Hematopoietic multipotent progenitor cell treated with erythropoietin and hydrocortisone succinate and interleukin-3 and kit ligand, for 17 days (in vitro differentiated cells): ENCODE results near the gene IL17D.
A peak's percentile ranks its signal among the peaks of the same experiment; 100 is the strongest.

Experiments
- DNase-seq: peaks from one replicate; pipeline ENCODE4 v3.0.0-alpha.2; 2015; ENCODE audit warnings: low spot score

The IL17D gene

GRCh38 chr13:20691616-20692015 lies 11.9 kb upstream of the IL17D start:
- no peak for DNase-seq

DNA sequence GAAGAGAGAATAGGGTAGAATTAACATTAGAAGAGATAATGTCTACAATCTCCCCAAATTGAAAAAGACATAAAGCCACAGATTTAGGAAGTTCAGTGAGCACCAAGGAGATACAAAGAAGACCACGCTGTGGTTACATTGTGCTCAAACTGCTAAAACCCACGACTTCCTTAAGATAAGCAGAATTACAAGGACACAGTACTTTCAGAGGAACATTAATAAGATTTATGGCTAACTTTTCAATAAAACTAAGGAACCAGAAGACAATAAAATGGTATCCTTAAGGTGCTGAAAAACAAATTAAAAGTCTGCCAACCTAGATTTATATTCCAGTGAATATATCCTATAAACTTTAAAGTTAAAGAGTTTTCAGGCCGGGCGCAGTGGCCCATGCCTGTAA lies 7.4 kb upstream of the IL17D start:
- no peak for DNase-seq

- DNase-seq = no peak
These were observed 3.8 kb upstream of the IL17D start for GRCh38 chr13:20699715-20700114.

GRCh38 chr13:20700288-20700687 lies 3.2 kb upstream of the IL17D start:
- DNase-seq = no peak

GRCh38 chr13:20701461-20701860 lies 2.0 kb upstream of the IL17D start:
- DNase-seq = no peak

DNA sequence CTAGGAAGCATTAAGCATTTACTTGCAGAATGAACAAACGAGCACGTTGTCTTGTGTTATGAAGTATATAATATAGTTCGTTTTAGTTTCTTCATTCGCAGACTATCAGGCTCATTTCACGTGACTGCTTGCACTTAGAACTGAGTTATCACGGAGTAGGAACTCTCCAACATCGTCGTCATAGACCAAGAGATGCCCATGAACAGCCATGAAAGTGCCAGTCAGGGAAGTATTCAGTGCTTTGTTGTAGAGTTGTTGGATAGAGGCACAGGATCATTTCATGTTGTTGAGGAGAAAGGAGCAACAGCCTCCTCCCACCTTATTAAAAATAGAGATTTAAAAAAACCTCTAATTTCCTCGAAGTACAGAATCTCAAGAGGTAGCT lies 977 bp upstream of the IL17D start:
- DNase-seq = no peak

DNA sequence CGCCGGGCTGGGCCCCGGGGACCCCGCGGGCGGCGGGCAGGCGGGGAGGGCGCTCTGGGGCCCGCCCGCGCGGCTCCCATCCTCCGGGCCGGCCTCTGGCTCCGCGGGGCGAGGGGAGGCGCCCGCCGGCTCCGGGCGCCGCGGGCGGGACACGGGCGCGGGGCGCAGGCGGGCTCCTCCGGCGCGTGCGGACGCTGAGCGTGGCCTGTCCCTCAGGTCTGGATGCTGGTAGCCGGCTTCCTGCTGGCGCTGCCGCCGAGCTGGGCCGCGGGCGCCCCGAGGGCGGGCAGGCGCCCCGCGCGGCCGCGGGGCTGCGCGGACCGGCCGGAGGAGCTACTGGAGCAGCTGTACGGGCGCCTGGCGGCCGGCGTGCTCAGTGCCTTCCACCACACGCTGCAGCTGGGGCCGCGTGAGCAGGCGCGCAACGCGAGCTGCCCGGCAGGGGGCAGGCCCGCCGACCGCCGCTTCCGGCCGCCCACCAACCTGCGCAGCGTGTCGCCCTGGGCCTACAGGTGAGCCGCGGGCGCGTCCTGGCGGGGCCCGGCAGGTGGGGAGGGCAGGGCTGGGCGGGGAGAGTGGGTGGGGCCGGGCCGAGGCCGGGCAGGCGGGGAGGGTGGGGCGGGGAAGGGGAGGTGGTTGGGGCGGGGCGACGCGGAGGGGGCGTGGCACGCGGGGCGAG lies 420 bp downstream of the IL17D start:
- peak; percentile 37 for DNase-seq

DNA sequence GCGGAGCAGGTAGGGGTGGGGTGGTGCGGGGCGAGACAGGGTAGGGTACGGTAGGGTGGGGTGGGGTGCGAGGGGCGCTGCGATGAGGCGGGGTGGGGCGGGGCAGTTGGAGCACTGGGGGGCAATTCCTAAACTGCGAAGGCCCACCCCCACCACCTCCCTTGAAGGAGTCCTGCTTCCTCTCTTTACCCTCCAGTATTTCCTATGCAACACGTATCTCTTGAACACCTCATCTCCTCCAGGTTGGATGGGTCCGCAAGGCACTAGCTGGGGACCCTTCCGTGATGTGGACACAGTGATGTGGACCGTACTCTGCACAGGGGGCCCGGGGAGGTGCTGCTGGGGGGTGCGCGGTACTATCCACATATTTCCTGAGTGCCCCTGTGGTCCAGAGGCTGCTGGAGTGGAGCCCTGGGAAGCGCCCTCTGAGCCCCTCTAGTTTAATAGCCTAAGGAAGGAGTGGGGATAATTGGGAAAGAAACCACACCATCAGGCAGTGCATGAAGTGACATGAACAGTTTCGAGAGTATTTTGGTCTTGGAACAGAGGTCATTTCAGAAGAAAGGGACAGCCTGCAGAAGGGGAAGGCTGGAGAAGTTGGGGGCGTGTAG lies 1.1 kb downstream of the IL17D start:
- DNase-seq = no peak

DNA sequence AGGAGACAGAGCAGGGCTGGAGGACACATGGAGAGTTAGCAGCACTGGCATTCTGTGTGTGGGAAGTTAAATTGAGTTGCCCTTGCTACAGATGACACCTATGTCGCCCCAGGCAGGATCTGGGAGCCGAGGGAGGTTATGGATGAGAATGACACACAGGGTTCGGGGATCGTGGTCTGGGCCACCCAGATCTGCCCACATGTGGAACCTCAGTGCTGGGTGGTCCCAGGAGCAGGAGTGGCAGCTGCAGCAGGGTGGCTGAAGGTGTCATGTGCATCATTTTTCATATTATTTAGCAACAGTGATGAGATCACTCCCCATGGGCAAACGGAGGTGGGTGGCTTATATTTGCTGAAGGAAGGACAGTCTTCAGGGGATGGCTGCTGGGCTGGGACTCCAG lies 3.2 kb downstream of the IL17D start:
- no peak for DNase-seq

- DNase-seq = no peak
These were observed 4.7 kb downstream of the IL17D start for GRCh38 chr13:20708216-20708615.

DNA sequence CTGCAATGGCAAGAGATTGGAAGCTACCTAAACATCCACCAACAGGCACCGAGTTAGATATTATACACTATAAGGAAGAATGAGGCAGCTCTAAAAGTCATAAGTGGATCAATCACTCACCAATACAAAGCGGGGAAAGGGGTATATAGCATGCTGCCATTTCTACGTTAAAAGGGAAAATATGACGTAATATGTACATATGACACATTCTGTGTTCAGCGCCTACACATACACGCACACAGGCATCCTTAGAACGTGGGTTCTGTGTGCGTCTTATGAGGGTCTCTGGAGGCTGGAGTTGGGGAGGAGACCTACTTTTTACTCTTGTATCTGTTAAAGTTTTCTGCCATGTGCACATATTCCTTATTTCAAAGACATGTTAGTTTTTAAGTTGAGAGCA lies 5.9 kb downstream of the IL17D start:
- no peak for DNase-seq

- no peak for DNase-seq
These were observed 6.3 kb downstream of the IL17D start for GRCh38 chr13:20709782-20710181.

GRCh38 chr13:20711301-20712044 lies 8.0 kb downstream of the IL17D start:
- no peak for DNase-seq

DNA sequence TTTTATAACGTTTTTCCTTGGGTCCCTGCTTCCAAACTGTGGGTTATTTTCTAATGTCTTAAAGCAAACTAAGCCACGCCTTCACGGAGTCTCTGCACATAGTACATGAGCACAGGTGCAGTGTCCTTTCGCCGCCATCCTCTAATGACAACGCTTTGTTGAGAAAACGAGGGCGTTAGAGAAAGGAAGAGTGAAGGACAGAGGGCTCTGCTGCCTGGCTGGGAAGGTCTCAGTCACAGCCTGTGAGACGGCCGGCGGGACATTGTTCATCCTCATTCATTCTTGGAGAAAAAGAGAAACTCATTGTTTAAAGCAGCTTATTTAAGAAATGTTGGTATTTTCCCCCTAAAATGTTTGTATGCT lies 9.5 kb downstream of the IL17D start:
- no peak for DNase-seq

- DNase-seq = no peak
These were observed 10.3 kb downstream of the IL17D start for GRCh38 chr13:20713751-20714150.

DNA sequence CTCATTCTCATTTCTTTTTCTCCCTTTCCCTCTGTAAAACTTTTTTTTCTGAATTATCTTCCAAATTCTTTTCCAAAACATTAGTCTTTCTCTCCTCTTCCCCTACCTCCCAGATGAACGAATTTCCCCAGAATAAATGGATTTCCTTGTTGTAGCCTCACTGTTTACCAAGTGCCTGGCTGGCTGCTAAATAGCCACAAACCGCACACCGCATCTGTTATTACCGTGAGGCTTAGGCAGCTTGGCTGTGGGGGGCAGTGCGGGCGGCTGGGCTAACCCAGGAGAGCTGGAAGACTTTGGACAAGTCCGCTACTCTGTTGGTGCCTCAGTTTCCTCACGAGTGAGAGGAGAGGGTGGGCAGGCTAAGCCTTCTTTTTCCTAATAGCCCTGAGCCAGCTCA lies 10.7 kb downstream of the IL17D start:
- no peak for DNase-seq

- DNase-seq = no peak
These were observed 11.2 kb downstream of the IL17D start for GRCh38 chr13:20714563-20715329.

DNA sequence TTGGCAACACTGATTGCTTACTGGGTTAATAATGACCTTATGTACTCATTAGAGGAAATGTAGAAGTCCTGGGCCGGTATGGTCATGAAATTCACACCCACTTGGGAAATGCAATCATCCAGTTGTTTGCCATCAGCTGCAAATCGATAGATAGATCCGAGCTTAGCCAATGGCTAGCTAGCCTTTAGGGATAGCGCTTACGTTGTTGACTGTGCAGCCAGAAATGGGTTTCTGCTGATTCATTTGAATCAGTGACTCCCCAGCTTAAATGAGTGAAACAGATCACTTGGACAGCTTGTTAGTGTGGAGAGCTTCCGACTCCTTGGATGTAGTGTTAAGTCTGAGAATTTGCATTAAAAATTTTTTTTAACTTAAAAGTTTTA lies 11.8 kb downstream of the IL17D start:
- no peak for DNase-seq

GRCh38 chr13:20716951-20717350 lies 13.5 kb downstream of the IL17D start:
- DNase-seq = no peak

DNA sequence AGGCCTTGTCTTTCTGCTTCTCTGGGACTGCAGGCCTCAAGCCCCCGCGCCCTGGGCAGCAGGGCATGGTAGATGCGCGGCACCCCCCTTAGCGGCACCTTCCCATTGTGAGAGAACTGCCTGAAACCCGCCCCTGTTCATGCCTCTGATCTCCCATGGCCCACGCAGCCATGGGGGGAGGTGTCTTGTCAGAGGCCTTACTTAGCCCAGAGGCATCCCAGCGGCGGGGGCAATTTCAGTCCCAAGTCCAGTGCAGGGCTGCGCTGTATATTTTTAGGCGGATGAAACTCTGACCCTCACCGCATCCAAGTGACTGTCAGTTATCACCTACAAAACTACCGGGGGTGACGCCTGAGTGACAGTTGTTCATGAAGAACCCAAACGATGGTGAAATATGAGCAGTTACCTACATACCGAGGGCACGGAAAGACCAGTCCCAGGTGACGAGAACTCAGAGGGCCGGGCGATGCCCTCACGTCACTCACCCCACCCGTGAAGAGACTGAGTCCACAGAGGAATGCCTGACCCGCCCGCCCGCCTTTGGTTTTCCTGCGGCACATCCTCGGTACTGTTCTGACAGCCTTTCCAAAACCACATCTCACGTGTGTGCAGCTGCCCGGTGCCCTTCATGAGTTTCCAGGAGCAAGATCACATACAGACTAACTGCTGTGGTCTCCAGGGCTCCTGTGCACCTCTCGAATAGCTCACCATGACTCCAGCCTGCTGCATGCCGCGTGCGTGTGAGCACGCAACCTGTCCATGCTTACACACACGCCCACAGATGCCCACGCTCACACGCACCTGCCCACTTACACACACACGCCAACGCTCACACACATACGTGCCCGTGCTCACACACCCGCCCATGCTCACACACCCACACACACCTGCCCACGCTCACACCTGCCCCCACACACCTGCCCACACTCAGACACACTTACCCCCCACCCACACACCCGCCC lies 14.4 kb downstream of the IL17D start:
- DNase-seq = no peak

- DNase-seq = no peak
These were observed 15.6 kb downstream of the IL17D start for GRCh38 chr13:20718958-20719566.
